Measurements from ENCODE around the gene LRG1.

GRCh38 chr19:4501691-4502090 lies 38.1 kb downstream of the LRG1 start:
- TF ChIP-seq, protein P1, sequence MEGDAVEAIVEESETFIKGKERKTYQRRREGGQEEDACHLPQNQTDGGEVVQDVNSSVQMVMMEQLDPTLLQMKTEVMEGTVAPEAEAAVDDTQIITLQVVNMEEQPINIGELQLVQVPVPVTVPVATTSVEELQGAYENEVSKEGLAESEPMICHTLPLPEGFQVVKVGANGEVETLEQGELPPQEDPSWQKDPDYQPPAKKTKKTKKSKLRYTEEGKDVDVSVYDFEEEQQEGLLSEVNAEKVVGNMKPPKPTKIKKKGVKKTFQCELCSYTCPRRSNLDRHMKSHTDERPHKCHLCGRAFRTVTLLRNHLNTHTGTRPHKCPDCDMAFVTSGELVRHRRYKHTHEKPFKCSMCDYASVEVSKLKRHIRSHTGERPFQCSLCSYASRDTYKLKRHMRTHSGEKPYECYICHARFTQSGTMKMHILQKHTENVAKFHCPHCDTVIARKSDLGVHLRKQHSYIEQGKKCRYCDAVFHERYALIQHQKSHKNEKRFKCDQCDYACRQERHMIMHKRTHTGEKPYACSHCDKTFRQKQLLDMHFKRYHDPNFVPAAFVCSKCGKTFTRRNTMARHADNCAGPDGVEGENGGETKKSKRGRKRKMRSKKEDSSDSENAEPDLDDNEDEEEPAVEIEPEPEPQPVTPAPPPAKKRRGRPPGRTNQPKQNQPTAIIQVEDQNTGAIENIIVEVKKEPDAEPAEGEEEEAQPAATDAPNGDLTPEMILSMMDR (IDR thresholded peaks at IDR 0.05) = no peak
- TF ChIP-seq POLR2A (IDR thresholded peaks at IDR 0.05) = no peak
